Stimulated activated naive B cell treated with anti-CD40 and anti-IgM and Interleukin-4, amounts not matched to agents 10 μg/mL and 1 μg/mL and 100 μg/mL, for 72 hours (primary cell): Measurements from ENCODE around the gene FAM13A.

Experiments
- ATAC-seq, 2 donors: fragments of 150-1000 bp; cut with Tn5 transposase; replicated peaks; 2 replicates each; pipeline ENCODE4 v1.10.0; 2021; ENCODE audit warnings: moderate library complexity in 1 of 2
- DNase-seq: peaks from one replicate; pipeline ENCODE4 v3.0.0; 2021
- H3K27ac Mint-ChIP-seq: one replicate; pipeline ENCODE4 v1.8.0; 2022; ENCODE audit warnings: mild to moderate bottlenecking, mixed read lengths
- H3K27me3 Mint-ChIP-seq, 2 donors: one replicate each; pipeline ENCODE4 v1.8.0; 2022; ENCODE audit warnings: mixed read lengths in 2 of 2
- H3K36me3 Mint-ChIP-seq, 2 donors: one replicate each; pipeline ENCODE4 v1.8.0; 2022; ENCODE audit warnings: mixed read lengths in 2 of 2, mild to moderate bottlenecking in 1 of 2
- H3K4me1 Mint-ChIP-seq, 2 donors: one replicate each; pipeline ENCODE4 v1.8.0; 2022; ENCODE audit warnings: mixed read lengths in 2 of 2, mild to moderate bottlenecking in 1 of 2
- H3K4me3 Mint-ChIP-seq, 2 donors: one replicate each; pipeline ENCODE4 v1.8.0; 2022; ENCODE audit warnings: mild to moderate bottlenecking in 2 of 2, mixed read lengths in 2 of 2, moderate library complexity in 1 of 2
- H3K9me3 Mint-ChIP-seq, 2 donors: one replicate each; pipeline ENCODE4 v1.8.0; 2022; ENCODE audit warnings: mixed read lengths in 2 of 2, mild to moderate bottlenecking in 1 of 2

The FAM13A gene

GRCh38 chr4:88765729-88766128 lies 291.3 kb downstream of the FAM13A start:
- no peak for ATAC-seq
- H3K36me3 Mint-ChIP-seq, result no peaks in the 10 kb centered on the region
- H3K27me3 Mint-ChIP-seq, result no peaks in the 10 kb centered on the region
- no peak for DNase-seq
- H3K4me3 Mint-ChIP-seq, result no peak overlapping the region
- H3K9me3 Mint-ChIP-seq, result no peaks in the 10 kb centered on the region
- H3K4me1 Mint-ChIP-seq, result no peaks in the 10 kb centered on the region
- H3K27ac Mint-ChIP-seq, result no peak overlapping the region

GRCh38 chr4:88763075-88763474 lies 293.9 kb downstream of the FAM13A start:
- DNase-seq, result no peak
- Mint-ChIP-seq H3K27ac (no peak overlapping the region), H3K4me1 (no peaks in the 10 kb centered on the region), H3K27me3 (no peaks in the 10 kb centered on the region), H3K36me3 (no peaks in the 10 kb centered on the region), H3K9me3 (no peaks in the 10 kb centered on the region), H3K4me3 (no peak overlapping the region)
- no peak for ATAC-seq

GRCh38 chr4:88761861-88762523 lies 295.0 kb downstream of the FAM13A start:
- Mint-ChIP-seq H3K36me3 (no peaks in the 10 kb centered on the region), H3K4me1 (no peaks in the 10 kb centered on the region), H3K27ac (no peak overlapping the region), H3K4me3 (no peak overlapping the region), H3K9me3 (no peaks in the 10 kb centered on the region), H3K27me3 (no peaks in the 10 kb centered on the region)
- DNase-seq (no peak), ATAC-seq (no peak)

- Mint-ChIP-seq H3K27ac (no peak overlapping the region), H3K9me3 (no peaks in the 10 kb centered on the region), H3K27me3 (no peaks in the 10 kb centered on the region), H3K4me1 (no peaks in the 10 kb centered on the region), H3K4me3 (no peak overlapping the region), H3K36me3 (no peaks in the 10 kb centered on the region)
- no peak for DNase-seq
- no peak for ATAC-seq
Measured at GRCh38 chr4:88761342-88761741, 295.6 kb downstream of the FAM13A start.

- H3K4me1 Mint-ChIP-seq, result no peaks in the 10 kb centered on the region
- H3K27me3 Mint-ChIP-seq, result no peaks in the 10 kb centered on the region
- H3K9me3 Mint-ChIP-seq, result no peaks in the 10 kb centered on the region
- ATAC-seq (no peak), DNase-seq (no peak)
- no peak overlapping the region for H3K27ac Mint-ChIP-seq
- H3K36me3 Mint-ChIP-seq, result no peaks in the 10 kb centered on the region
- H3K4me3 Mint-ChIP-seq, result no peak overlapping the region
Measured at GRCh38 chr4:88759895-88760290, 297.1 kb downstream of the FAM13A start.

GRCh38 chr4:88759039-88759894 lies 297.7 kb downstream of the FAM13A start:
- DNase-seq, result no peak
- no peak overlapping the region for H3K27ac Mint-ChIP-seq

GRCh38 chr4:88758264-88758663 lies 298.7 kb downstream of the FAM13A start:
- DNase-seq, result no peak
- Mint-ChIP-seq H3K36me3 (no peaks in the 10 kb centered on the region), H3K27ac (no peak overlapping the region), H3K4me1 (no peaks in the 10 kb centered on the region), H3K9me3 (no peaks in the 10 kb centered on the region), H3K27me3 (no peaks in the 10 kb centered on the region), H3K4me3 (no peak overlapping the region)
- ATAC-seq, result no peak

More at GRCh38 chr4:88759039-88759894, 297.7 kb downstream of the FAM13A start:
- H3K9me3 Mint-ChIP-seq, result no peaks in the 10 kb centered on the region
- no peak overlapping the region for H3K4me3 Mint-ChIP-seq
- no peaks in the 10 kb centered on the region for H3K27me3 Mint-ChIP-seq
- H3K36me3 Mint-ChIP-seq, result no peaks in the 10 kb centered on the region
- ATAC-seq, result no peak
- H3K4me1 Mint-ChIP-seq, result no peaks in the 10 kb centered on the region

- DNase-seq (no peak), ATAC-seq (no peak)
- no peak overlapping the region for H3K4me3 Mint-ChIP-seq
- H3K4me1 Mint-ChIP-seq, result no peaks in the 10 kb centered on the region
- no peaks in the 10 kb centered on the region for H3K36me3 Mint-ChIP-seq
- no peaks in the 10 kb centered on the region for H3K27me3 Mint-ChIP-seq
- H3K27ac Mint-ChIP-seq, result no peak overlapping the region
- no peaks in the 10 kb centered on the region for H3K9me3 Mint-ChIP-seq
Measured at GRCh38 chr4:88757776-88758175, 299.2 kb downstream of the FAM13A start.

GRCh38 chr4:88757067-88757466 lies 299.9 kb downstream of the FAM13A start:
- no peaks in the 10 kb centered on the region for H3K36me3 Mint-ChIP-seq
- DNase-seq (no peak), ATAC-seq (no peak)
- no peaks in the 10 kb centered on the region for H3K27me3 Mint-ChIP-seq
- H3K4me3 Mint-ChIP-seq, result no peak overlapping the region
- H3K9me3 Mint-ChIP-seq, result no peaks in the 10 kb centered on the region
- no peak overlapping the region for H3K27ac Mint-ChIP-seq
- no peaks in the 10 kb centered on the region for H3K4me1 Mint-ChIP-seq

- H3K27ac Mint-ChIP-seq, result no peak overlapping the region
- no peaks in the 10 kb centered on the region for H3K36me3 Mint-ChIP-seq
- no peaks in the 10 kb centered on the region for H3K27me3 Mint-ChIP-seq
- no peaks in the 10 kb centered on the region for H3K9me3 Mint-ChIP-seq
- H3K4me1 Mint-ChIP-seq, result no peaks in the 10 kb centered on the region
- ATAC-seq (no peak), DNase-seq (no peak)
- no peak overlapping the region for H3K4me3 Mint-ChIP-seq
Measured at GRCh38 chr4:88756149-88756548, 300.8 kb downstream of the FAM13A start.

GRCh38 chr4:88755454-88755853 lies 301.5 kb downstream of the FAM13A start:
- Mint-ChIP-seq H3K4me1 (no peaks in the 10 kb centered on the region), H3K36me3 (no peaks in the 10 kb centered on the region)
- no peak for ATAC-seq

GRCh38 chr4:88754796-88755195 lies 302.2 kb downstream of the FAM13A start:
- Mint-ChIP-seq H3K9me3 (no peaks in the 10 kb centered on the region), H3K27me3 (no peaks in the 10 kb centered on the region), H3K4me3 (no peak overlapping the region), H3K27ac (no peak overlapping the region), H3K36me3 (no peaks in the 10 kb centered on the region), H3K4me1 (no peaks in the 10 kb centered on the region)
- DNase-seq (no peak), ATAC-seq (no peak)

More at GRCh38 chr4:88755454-88755853, 301.5 kb downstream of the FAM13A start:
- H3K9me3 Mint-ChIP-seq, result no peaks in the 10 kb centered on the region
- DNase-seq, result no peak
- H3K4me3 Mint-ChIP-seq, result no peak overlapping the region
- no peak overlapping the region for H3K27ac Mint-ChIP-seq
- H3K27me3 Mint-ChIP-seq, result no peaks in the 10 kb centered on the region

- Mint-ChIP-seq H3K4me3 (no peak overlapping the region), H3K4me1 (no peaks in the 10 kb centered on the region), H3K9me3 (no peaks in the 10 kb centered on the region), H3K27me3 (no peaks in the 10 kb centered on the region), H3K27ac (no peak overlapping the region), H3K36me3 (no peaks in the 10 kb centered on the region)
- no peak for DNase-seq
- no peak for ATAC-seq
Measured at GRCh38 chr4:88753658-88754571, 303.1 kb downstream of the FAM13A start.

GRCh38 chr4:88752754-88753153 lies 304.2 kb downstream of the FAM13A start:
- Mint-ChIP-seq H3K27ac (no peak overlapping the region), H3K4me1 (no peaks in the 10 kb centered on the region), H3K9me3 (no peaks in the 10 kb centered on the region), H3K27me3 (no peaks in the 10 kb centered on the region), H3K4me3 (no peak overlapping the region), H3K36me3 (no peaks in the 10 kb centered on the region)
- ATAC-seq (no peak), DNase-seq (no peak)
